Measurements from ENCODE around the gene ZFP57. TPM values are rescaled to one million over a fixed set of nuclear protein-coding genes. Genes with fewer than 3 reads are reported as not detected.

Gene ZFP57
- total RNA-seq, 2 donors from 2014 or later = 0.30 to 12.6 TPM

GRCh38 chr6:29627755-29628418 is 53.1 kb downstream of the ZFP57 start:
- DNase-seq (ENCODE audit: low spot score) = peak; percentile 75
- H3K9me3 ChIP-seq = no peaks in the 10 kb centered on the region
- TF ChIP-seq, protein P1, sequence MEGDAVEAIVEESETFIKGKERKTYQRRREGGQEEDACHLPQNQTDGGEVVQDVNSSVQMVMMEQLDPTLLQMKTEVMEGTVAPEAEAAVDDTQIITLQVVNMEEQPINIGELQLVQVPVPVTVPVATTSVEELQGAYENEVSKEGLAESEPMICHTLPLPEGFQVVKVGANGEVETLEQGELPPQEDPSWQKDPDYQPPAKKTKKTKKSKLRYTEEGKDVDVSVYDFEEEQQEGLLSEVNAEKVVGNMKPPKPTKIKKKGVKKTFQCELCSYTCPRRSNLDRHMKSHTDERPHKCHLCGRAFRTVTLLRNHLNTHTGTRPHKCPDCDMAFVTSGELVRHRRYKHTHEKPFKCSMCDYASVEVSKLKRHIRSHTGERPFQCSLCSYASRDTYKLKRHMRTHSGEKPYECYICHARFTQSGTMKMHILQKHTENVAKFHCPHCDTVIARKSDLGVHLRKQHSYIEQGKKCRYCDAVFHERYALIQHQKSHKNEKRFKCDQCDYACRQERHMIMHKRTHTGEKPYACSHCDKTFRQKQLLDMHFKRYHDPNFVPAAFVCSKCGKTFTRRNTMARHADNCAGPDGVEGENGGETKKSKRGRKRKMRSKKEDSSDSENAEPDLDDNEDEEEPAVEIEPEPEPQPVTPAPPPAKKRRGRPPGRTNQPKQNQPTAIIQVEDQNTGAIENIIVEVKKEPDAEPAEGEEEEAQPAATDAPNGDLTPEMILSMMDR (IDR thresholded peaks at IDR 0.05) = no peak
- H3K4me1 ChIP-seq = peaks cover 3 to 34% of the 10 kb centered on the region in 2 donors
- peak overlapping the region; percentile 72 to 82 for H3K27ac ChIP-seq
- peaks cover 6% of the 10 kb centered on the region for H3K36me3 ChIP-seq
- no peaks in the 10 kb centered on the region for H3K27me3 ChIP-seq
- H3K4me3 ChIP-seq = peak overlapping the region; percentile 58 to 66

GRCh38 chr6:29626948-29627754 is 53.8 kb downstream of the ZFP57 start:
- TF ChIP-seq, protein P1 (IDR thresholded peaks at IDR 0.05) = no peak
- Histone ChIP-seq H3K27me3 (no peaks in the 10 kb centered on the region), H3K9me3 (no peaks in the 10 kb centered on the region), H3K36me3 (peaks cover 9% of the 10 kb centered on the region), H3K4me1 (peaks cover 3 to 32% of the 10 kb centered on the region in 2 donors), H3K4me3 (peak overlapping the region; percentile 58 to 66), H3K27ac (peak overlapping the region; percentile 72 to 82)
- DNase-seq (ENCODE audit: low spot score) = no peak

- TF ChIP-seq, protein P1 (IDR thresholded peaks at IDR 0.05) = no peak
- peaks cover 3 to 20% of the 10 kb centered on the region in 2 donors for H3K4me1 ChIP-seq
- H3K36me3 ChIP-seq = peaks cover 16% of the 10 kb centered on the region
- no peak overlapping the region for H3K4me3 ChIP-seq
- no peak overlapping the region for H3K27ac ChIP-seq
- no peaks in the 10 kb centered on the region for H3K9me3 ChIP-seq
- no peak for DNase-seq (ENCODE audit: low spot score)
- H3K27me3 ChIP-seq = no peaks in the 10 kb centered on the region
Measured at GRCh38 chr6:29625337-29625930, 55.5 kb downstream of the ZFP57 start.

GRCh38 chr6:29624520-29624961 is 56.4 kb downstream of the ZFP57 start:
- TF ChIP-seq, protein P1 (IDR thresholded peaks at IDR 0.05) = no peak
- Histone ChIP-seq H3K4me3 (no peak overlapping the region), H3K36me3 (peaks cover 16% of the 10 kb centered on the region), H3K27ac (no peak overlapping the region), H3K4me1 (peaks cover 3 to 20% of the 10 kb centered on the region in 2 donors), H3K9me3 (no peaks in the 10 kb centered on the region), H3K27me3 (no peaks in the 10 kb centered on the region)
- no peak for DNase-seq (ENCODE audit: low spot score)

Other genes starting within 250 kb of the ZFP57 start
- not detected for gene OR10C1, start 241.8 kb downstream of the ZFP57 start, total RNA-seq
- not detected for gene OR11A1, start 224.1 kb downstream of the ZFP57 start, total RNA-seq
- gene OR2H1, start 224.0 kb downstream of the ZFP57 start, total RNA-seq = not detected
- gene MAS1L, start 193.2 kb downstream of the ZFP57 start, total RNA-seq = not detected
- gene UBD, start 121.4 kb downstream of the ZFP57 start, total RNA-seq = not detected
- gene OR2H2, start 96.0 kb downstream of the ZFP57 start, total RNA-seq = not detected
- gene GABBR1, start 48.0 kb downstream of the ZFP57 start, total RNA-seq = 10 to 100 TPM; 16.4 to 32.0 TPM
- gene MOG, start 24.1 kb downstream of the ZFP57 start, total RNA-seq = 1 to 10 TPM in 1 of 2 donors, under 1 TPM in 1; 0.16 to 2.4 TPM
- 10 to 100 TPM; 21.1 to 36.7 TPM for gene HLA-F, start 42.3 kb upstream of the ZFP57 start, total RNA-seq
- gene HLA-G, start 146.7 kb upstream of the ZFP57 start, total RNA-seq = not detected